Measurements from ENCODE around the gene RAB27A.

Gene RAB27A

DNA sequence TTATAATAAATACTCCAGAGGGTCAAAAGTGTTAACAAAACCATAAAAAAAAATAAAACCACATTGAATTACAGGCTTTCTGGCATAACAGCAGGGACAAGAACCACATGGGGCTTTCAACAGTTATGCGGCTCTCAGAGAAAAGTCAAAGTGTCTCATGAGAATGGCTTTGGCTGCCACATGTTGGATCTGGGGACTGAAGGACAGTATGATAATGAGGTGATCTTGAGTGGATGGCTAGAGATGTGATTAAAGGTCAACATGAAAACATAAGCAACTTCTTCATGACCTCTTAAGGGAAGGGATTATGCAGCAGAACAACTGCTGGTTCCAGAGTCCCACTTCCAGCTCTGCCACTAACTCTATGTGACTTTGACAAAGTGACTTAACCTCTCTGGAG is 5.2 kb downstream of the RAB27A start:
- peaks cover 30% of the 10 kb centered on the region for H3K4me1 ChIP-seq (ENCODE audit: insufficient read depth, low read length, severe bottlenecking)
- no peak overlapping the region for H3K4me2 ChIP-seq (ENCODE audit: low read length)
- H2AFZ ChIP-seq (ENCODE audit: low read length) = no peak overlapping the region
- H3K36me3 ChIP-seq (ENCODE audit: insufficient read depth, low read length) = no peaks in the 10 kb centered on the region
- H3K79me2 ChIP-seq (ENCODE audit: insufficient read depth, low read length) = 0 out of 2 replicates have a peak, but pooled peaks cover 4% of the 10 kb centered on the region
- no peak for TF ChIP-seq EZH2 (IDR thresholded peaks at IDR 0.05; ENCODE audit: borderline replicate concordance, low read length)
- no peaks in the 10 kb centered on the region for H3F3A ChIP-seq (ENCODE audit: insufficient read depth, low read length)
- no peak overlapping the region for H3K9ac ChIP-seq (ENCODE audit: low read length)
- no peaks in the 10 kb centered on the region for H3K27me3 ChIP-seq (ENCODE audit: insufficient read depth, low read length)
- H4K20me1 ChIP-seq (ENCODE audit: insufficient read depth, low read length) = no peaks in the 10 kb centered on the region
- H3K9me2 ChIP-seq (ENCODE audit: low read depth, low read length) = no peaks in the 10 kb centered on the region
- H3K4me3 ChIP-seq (ENCODE audit: low read depth, low read length, poor library complexity, severe bottlenecking) = no peak overlapping the region
- H3K9me3 ChIP-seq (ENCODE audit: low read length) = no peaks in the 10 kb centered on the region
- H3K27ac ChIP-seq (ENCODE audit: low read depth, low read length, poor library complexity, severe bottlenecking) = no peak overlapping the region

DNA sequence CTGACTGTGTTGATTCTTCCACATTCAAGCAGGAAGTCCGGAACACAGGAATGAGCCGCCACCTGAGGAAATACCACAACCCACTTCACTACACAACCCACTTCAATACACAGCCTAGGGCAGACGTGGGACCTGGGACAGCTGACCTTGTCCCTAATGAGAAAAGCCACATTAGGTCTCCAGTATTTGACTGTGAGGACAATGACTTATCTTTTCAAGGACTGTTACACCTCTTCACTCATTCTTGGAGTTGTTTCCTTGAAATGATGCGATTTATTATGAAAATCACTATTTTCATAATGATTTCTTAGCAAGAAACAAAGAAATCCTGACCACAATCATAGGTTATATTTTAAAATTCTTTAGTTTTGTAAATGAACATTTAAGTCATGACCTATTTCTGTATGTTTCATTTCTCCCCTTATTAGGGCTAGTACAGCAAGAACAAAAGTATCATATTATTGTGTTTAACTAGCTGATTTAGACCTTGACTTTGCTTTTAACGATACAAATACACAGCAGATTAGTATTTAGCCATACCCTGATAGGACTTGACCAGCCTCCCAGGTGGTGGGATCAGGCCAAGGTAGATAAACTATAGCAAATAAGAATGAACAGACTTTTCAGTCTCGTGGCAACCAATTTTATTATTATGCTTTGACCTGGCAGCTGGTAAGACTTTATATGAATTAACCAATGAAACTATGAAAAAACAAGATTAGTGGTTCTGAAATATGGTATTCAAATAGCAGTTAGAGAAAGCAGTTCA is 6.0 kb downstream of the RAB27A start:
- H3K4me3 ChIP-seq (ENCODE audit: low read depth, low read length, poor library complexity, severe bottlenecking) = no peak overlapping the region
- no peak overlapping the region for H2AFZ ChIP-seq (ENCODE audit: low read length)
- no peak overlapping the region for H3K4me2 ChIP-seq (ENCODE audit: low read length)
- no peaks in the 10 kb centered on the region for H3F3A ChIP-seq (ENCODE audit: insufficient read depth, low read length)
- H3K27ac ChIP-seq (ENCODE audit: low read depth, low read length, poor library complexity, severe bottlenecking) = no peak overlapping the region
- no peak for TF ChIP-seq EZH2 (IDR thresholded peaks at IDR 0.05; ENCODE audit: borderline replicate concordance, low read length)
- TF ChIP-seq, protein P1, sequence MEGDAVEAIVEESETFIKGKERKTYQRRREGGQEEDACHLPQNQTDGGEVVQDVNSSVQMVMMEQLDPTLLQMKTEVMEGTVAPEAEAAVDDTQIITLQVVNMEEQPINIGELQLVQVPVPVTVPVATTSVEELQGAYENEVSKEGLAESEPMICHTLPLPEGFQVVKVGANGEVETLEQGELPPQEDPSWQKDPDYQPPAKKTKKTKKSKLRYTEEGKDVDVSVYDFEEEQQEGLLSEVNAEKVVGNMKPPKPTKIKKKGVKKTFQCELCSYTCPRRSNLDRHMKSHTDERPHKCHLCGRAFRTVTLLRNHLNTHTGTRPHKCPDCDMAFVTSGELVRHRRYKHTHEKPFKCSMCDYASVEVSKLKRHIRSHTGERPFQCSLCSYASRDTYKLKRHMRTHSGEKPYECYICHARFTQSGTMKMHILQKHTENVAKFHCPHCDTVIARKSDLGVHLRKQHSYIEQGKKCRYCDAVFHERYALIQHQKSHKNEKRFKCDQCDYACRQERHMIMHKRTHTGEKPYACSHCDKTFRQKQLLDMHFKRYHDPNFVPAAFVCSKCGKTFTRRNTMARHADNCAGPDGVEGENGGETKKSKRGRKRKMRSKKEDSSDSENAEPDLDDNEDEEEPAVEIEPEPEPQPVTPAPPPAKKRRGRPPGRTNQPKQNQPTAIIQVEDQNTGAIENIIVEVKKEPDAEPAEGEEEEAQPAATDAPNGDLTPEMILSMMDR (IDR thresholded peaks at IDR 0.05; ENCODE audit: low read length) = no peak
- H3K36me3 ChIP-seq (ENCODE audit: insufficient read depth, low read length) = no peaks in the 10 kb centered on the region
- 0 out of 2 replicates have a peak, but pooled peaks cover 4% of the 10 kb centered on the region for H3K79me2 ChIP-seq (ENCODE audit: insufficient read depth, low read length)
- H3K9me2 ChIP-seq (ENCODE audit: low read depth, low read length) = no peaks in the 10 kb centered on the region
- no peaks in the 10 kb centered on the region for H4K20me1 ChIP-seq (ENCODE audit: insufficient read depth, low read length)
- H3K9me3 ChIP-seq (ENCODE audit: low read length) = no peaks in the 10 kb centered on the region
- H3K4me1 ChIP-seq (ENCODE audit: insufficient read depth, low read length, severe bottlenecking) = peaks cover 28% of the 10 kb centered on the region
- no peak overlapping the region for H3K9ac ChIP-seq (ENCODE audit: low read length)
- H3K27me3 ChIP-seq (ENCODE audit: insufficient read depth, low read length) = no peaks in the 10 kb centered on the region

DNA sequence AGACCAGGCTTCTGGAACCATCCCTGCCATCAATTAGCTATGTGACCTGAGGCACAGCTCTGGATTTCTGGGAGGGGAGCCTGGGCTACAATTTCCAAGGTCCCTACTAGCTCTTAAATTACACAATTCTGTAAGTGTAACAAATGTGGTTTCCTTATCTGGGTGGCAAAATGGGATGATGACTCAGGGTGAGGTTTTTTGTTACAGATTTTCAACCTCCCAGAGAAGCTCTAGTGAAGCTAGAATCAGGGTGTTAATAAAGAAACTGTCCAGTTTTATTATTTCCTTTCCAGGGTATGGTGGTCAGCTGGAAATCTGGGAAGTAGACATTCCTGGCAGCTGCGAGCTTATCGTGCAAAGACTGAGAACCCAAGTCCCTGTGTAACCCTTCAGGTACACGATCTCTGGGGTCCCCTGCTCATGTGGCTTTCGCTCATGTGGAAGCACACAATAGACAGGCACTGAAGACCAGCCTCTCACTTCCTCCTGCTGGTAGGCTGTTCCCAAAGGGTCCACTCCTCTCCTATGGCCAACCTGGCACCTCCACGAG is 7.3 kb downstream of the RAB27A start:
- Histone ChIP-seq H3K4me3 (ENCODE audit: low read depth, low read length, poor library complexity, severe bottlenecking) (no peak overlapping the region), H3K27me3 (ENCODE audit: insufficient read depth, low read length) (no peaks in the 10 kb centered on the region), H3K36me3 (ENCODE audit: insufficient read depth, low read length) (no peaks in the 10 kb centered on the region), H2AFZ (ENCODE audit: low read length) (no peak overlapping the region), H3K4me1 (ENCODE audit: insufficient read depth, low read length, severe bottlenecking) (peaks cover 32% of the 10 kb centered on the region), H4K20me1 (ENCODE audit: insufficient read depth, low read length) (no peaks in the 10 kb centered on the region), H3F3A (ENCODE audit: insufficient read depth, low read length) (no peaks in the 10 kb centered on the region), H3K79me2 (ENCODE audit: insufficient read depth, low read length) (0 out of 2 replicates have a peak, but pooled peaks cover 4% of the 10 kb centered on the region), H3K9me3 (ENCODE audit: low read length) (no peaks in the 10 kb centered on the region), H3K4me2 (ENCODE audit: low read length) (no peak overlapping the region), H3K9ac (ENCODE audit: low read length) (no peak overlapping the region), H3K9me2 (ENCODE audit: low read depth, low read length) (no peaks in the 10 kb centered on the region), H3K27ac (ENCODE audit: low read depth, low read length, poor library complexity, severe bottlenecking) (no peak overlapping the region)
- TF ChIP-seq, protein P1 (IDR thresholded peaks at IDR 0.05; ENCODE audit: low read length) = no peak
- TF ChIP-seq EZH2 (IDR thresholded peaks at IDR 0.05; ENCODE audit: borderline replicate concordance, low read length) = no peak
